Effector CD8-positive, alpha-beta T cell (primary cell): Measurements from ENCODE around the gene NLRC5.
"Not testable (repeated sequence)": the region's sequence is repeated elsewhere in the genome, so short reads cannot be mapped to it uniquely, and the experiment has no call there.

ENCODE experiments used
- DNase-seq: peaks from one replicate; lab custom pipeline; 2025; lab: John Stamatoyannopoulos, UW

The NLRC5 gene

GRCh38 chr16:56964243-56965148 is 24.9 kb upstream of the NLRC5 start:
- DNase-seq: peak; percentile 94

- DNase-seq: no peak
Observed at GRCh38 chr16:56965149-56966092, 23.9 kb upstream of the NLRC5 start.

- no peak for DNase-seq
Observed at GRCh38 chr16:56966093-56966475, 23.3 kb upstream of the NLRC5 start.

- no peak for DNase-seq
Observed at GRCh38 chr16:56967733-56968132, 21.6 kb upstream of the NLRC5 start.

- no peak for DNase-seq
Observed at GRCh38 chr16:56969769-56970168, 19.6 kb upstream of the NLRC5 start.

GRCh38 chr16:56970934-56971767 is 18.2 kb upstream of the NLRC5 start:
- DNase-seq: no peak

GRCh38 chr16:56971768-56972043 is 17.7 kb upstream of the NLRC5 start:
- DNase-seq: no peak

- DNase-seq: no peak
Observed at GRCh38 chr16:56972403-56973293, 16.7 kb upstream of the NLRC5 start.

- DNase-seq: no peak
Observed at GRCh38 chr16:56973294-56973689, 16.1 kb upstream of the NLRC5 start.

- not testable (repeated sequence) for DNase-seq
Observed at GRCh38 chr16:56973899-56974298, 15.5 kb upstream of the NLRC5 start.

GRCh38 chr16:56974549-56975300 is 14.6 kb upstream of the NLRC5 start:
- no peak for DNase-seq

GRCh38 chr16:56975714-56976113 is 13.6 kb upstream of the NLRC5 start:
- DNase-seq: no peak

- no peak for DNase-seq
Observed at GRCh38 chr16:56977216-56977615, 12.1 kb upstream of the NLRC5 start.

GRCh38 chr16:56977823-56978430 is 11.4 kb upstream of the NLRC5 start:
- DNase-seq: no peak

- no peak for DNase-seq
Observed at GRCh38 chr16:56980201-56980535, 9.2 kb upstream of the NLRC5 start.

- DNase-seq: no peak
Observed at GRCh38 chr16:56980792-56981724, 8.3 kb upstream of the NLRC5 start.

GRCh38 chr16:56981729-56982271 is 7.6 kb upstream of the NLRC5 start:
- DNase-seq: no peak

GRCh38 chr16:56982695-56983094 is 6.7 kb upstream of the NLRC5 start:
- no peak for DNase-seq
